Measurements from ENCODE around the gene CSNK2A2. TPM values are rescaled to one million over a fixed set of nuclear protein-coding genes. Genes with fewer than 3 reads are reported as not detected.
A peak's percentile ranks its signal among the peaks of the same experiment; 100 is the strongest.

The CSNK2A2 gene
- total and polyA plus RNA-seq, 2 of the 8 experiments (the other 6 are each of a cell fraction or from before 2014, with no cell fraction given) = 37.9 to 128 TPM

GRCh38 chr16:58177353-58177710 is 20.6 kb downstream of the CSNK2A2 start:
- 0 out of 2 replicates have a peak overlapping the region, but pooled peaks have one; percentile 9 for H2BK5ac ChIP-seq (ENCODE audit: low read depth, low read length)
- no peak overlapping the region for H3K27ac ChIP-seq (ENCODE audit: low read depth, low read length)
- no peak overlapping the region for H3K56ac ChIP-seq (replicated peaks; ENCODE audit: insufficient read length, low read depth, low read length)
- no peak overlapping the region for H2AFZ ChIP-seq (ENCODE audit: low read length)
- no peak overlapping the region for H4K8ac ChIP-seq (ENCODE audit: extremely low read depth, insufficient read depth, low read length)
- H2BK120ac ChIP-seq (replicated peaks; ENCODE audit: low read depth, low read length) = no peak overlapping the region
- no peak overlapping the region for H3K4me3 ChIP-seq (ENCODE audit: extremely low read depth in 1 of 4, insufficient read depth in 2 of 4, low read depth in 3 of 4, low read length in 4 of 4)
- H4K20me1 ChIP-seq (replicated peaks in 1 of 2; ENCODE audit: control insufficient read depth in 1 of 2, insufficient read depth in 2 of 2, low read length in 2 of 2) = peaks cover 5 to 10% of the 10 kb centered on the region in 2 experiments
- no peaks in the 10 kb centered on the region for H3K9me3 ChIP-seq (ENCODE audit: insufficient read depth in 2 of 2, low read depth in 1 of 2, low read length in 1 of 2)
- H4K91ac ChIP-seq (replicated peaks; ENCODE audit: insufficient read length, low read length) = no peak overlapping the region
- no peak overlapping the region for H4K5ac ChIP-seq (ENCODE audit: insufficient read length, low read depth, low read length)
- CTCF ChIA-PET (ENCODE audit: partially characterized antibody) = interaction anchor here (1.1 to 2.2 kb wide), 2 partner anchors 12 to 36 kb away, joined by 3 to 7 read pairs; no protein-coding TSS in a partner anchor
- H3K27me3 ChIP-seq (replicated peaks in 1 of 4; ENCODE audit: control insufficient read depth in 3 of 4, extremely low read depth in 1 of 4, insufficient read depth in 3 of 4, low read length in 3 of 4) = no peaks in the 10 kb centered on the region
- 93% methylated on average over 1 of the region's 1 CpG; no CpG with 5 or more reads in 1 of the 2 experiments for WGBS, 2 experiments (ENCODE audit: extremely low coverage in 1 of 2, insufficient coverage in 1 of 2, insufficient read length in 1 of 2, insufficient replicate concordance in 2 of 2, low coverage in 1 of 2, low lambda C conversion rate in 2 of 2, missing lambda C conversion rate in 1 of 2)
- H3K79me1 ChIP-seq (ENCODE audit: low read depth, low read length) = peaks cover 3% of the 10 kb centered on the region; the same call in 1 of the 2 replicates
- no peak overlapping the region for H2BK15ac ChIP-seq (ENCODE audit: low read length)
- no peak overlapping the region for H2BK20ac ChIP-seq (ENCODE audit: low read length)
- no peak for TF ChIP-seq JUN (IDR thresholded peaks at IDR 0.05; ENCODE audit: low read depth, low read length)
- no peak for TF ChIP-seq NRF1 (IDR thresholded peaks at IDR 0.05; ENCODE audit: low read depth, low read length)
- no peak for TF ChIP-seq ASH2L (IDR thresholded peaks at IDR 0.05; ENCODE audit: low read length)
- no peak for TF ChIP-seq CBX5 (IDR thresholded peaks at IDR 0.05; ENCODE audit: low read depth, low read length)
- no peaks in the 10 kb centered on the region for H3K4me1 ChIP-seq (replicated peaks in 1 of 4; ENCODE audit: control insufficient read depth in 3 of 4, insufficient read depth in 4 of 4, low read length in 3 of 4)
- peaks cover 5 to 61% (median 24%) of the 10 kb centered on the region in 4 experiments for H3K36me3 ChIP-seq (ENCODE audit: control insufficient read depth in 2 of 4, insufficient read depth in 4 of 4, low read length in 3 of 4)
- no peak overlapping the region for H3K9ac ChIP-seq (replicated peaks in 1 of 4; ENCODE audit: extremely low read depth in 1 of 4, low read depth in 3 of 4, low read length in 3 of 4)
- no peak overlapping the region for H3K14ac ChIP-seq (ENCODE audit: insufficient read length)
- DNase-seq (ENCODE audit: low read depth in 1 of 2, low spot score in 2 of 2) (no peak), FAIRE-seq (no peak)
- H2AK5ac ChIP-seq (ENCODE audit: low read depth, low read length) = no peak overlapping the region
- H3K4me2 ChIP-seq (ENCODE audit: insufficient read depth in 1 of 2, low read depth in 2 of 2, low read length in 2 of 2) = no peak overlapping the region
- POLR2A ChIA-PET (ENCODE audit: partially characterized antibody) = interaction anchor here (1.0 to 1.2 kb wide), 2 partner anchors 13 to 65 kb away, joined by 3 read pairs; no protein-coding TSS in a partner anchor
- no peak overlapping the region for H3K4ac ChIP-seq (replicated peaks; ENCODE audit: insufficient read length, low read depth, low read length)
- H2BK12ac ChIP-seq (ENCODE audit: low read depth, low read length) = no peak overlapping the region
- H3K23me2 ChIP-seq (ENCODE audit: low read depth, low read length) = no peaks in the 10 kb centered on the region
- H3K18ac ChIP-seq (ENCODE audit: extremely low read depth, low read length) = no peak overlapping the region
- peaks cover 0 to 14% of the 10 kb centered on the region in 2 experiments; a peak in 1 of 4 replicates for H3K79me2 ChIP-seq (ENCODE audit: control insufficient read depth in 1 of 2, insufficient read depth in 2 of 2, low read length in 2 of 2)
- H3K23ac ChIP-seq (ENCODE audit: insufficient read length) = no peak overlapping the region

Data from H1 (cell line).